ENCODE measurements around the gene S100A12.

DNA sequence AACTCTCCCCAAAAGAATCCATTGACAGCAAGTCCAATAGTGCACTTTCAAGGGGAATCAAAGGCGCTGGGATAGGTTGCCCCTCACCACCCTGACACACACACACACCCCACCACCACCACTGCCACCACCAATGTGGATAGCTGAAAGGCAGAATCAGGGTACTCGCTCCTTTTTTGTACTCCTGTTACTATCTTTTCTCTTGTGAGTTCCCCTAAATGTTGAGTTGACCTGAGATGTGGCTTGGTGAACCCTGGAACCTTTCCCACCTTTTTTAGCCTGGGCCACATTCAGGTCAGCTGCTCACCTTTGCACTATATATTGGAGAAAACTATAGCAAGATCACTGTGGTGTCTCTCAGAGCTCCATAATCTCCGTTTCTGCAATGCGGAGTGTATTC lies 11.6 kb upstream of the S100A12 start:
- TF ChIP-seq, protein P1, sequence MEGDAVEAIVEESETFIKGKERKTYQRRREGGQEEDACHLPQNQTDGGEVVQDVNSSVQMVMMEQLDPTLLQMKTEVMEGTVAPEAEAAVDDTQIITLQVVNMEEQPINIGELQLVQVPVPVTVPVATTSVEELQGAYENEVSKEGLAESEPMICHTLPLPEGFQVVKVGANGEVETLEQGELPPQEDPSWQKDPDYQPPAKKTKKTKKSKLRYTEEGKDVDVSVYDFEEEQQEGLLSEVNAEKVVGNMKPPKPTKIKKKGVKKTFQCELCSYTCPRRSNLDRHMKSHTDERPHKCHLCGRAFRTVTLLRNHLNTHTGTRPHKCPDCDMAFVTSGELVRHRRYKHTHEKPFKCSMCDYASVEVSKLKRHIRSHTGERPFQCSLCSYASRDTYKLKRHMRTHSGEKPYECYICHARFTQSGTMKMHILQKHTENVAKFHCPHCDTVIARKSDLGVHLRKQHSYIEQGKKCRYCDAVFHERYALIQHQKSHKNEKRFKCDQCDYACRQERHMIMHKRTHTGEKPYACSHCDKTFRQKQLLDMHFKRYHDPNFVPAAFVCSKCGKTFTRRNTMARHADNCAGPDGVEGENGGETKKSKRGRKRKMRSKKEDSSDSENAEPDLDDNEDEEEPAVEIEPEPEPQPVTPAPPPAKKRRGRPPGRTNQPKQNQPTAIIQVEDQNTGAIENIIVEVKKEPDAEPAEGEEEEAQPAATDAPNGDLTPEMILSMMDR (conservative IDR thresholded peaks at IDR 0.05; ENCODE audit: low read length) = no peak
- no peak for TF ChIP-seq EZH2phosphoT487 (IDR thresholded peaks at IDR 0.05; ENCODE audit: borderline replicate concordance, low read depth, low read length)

Data from OCI-LY7 (cell line).